ENCODE measurements around the gene GNG7. TPM values are rescaled to one million over a fixed set of nuclear protein-coding genes. Genes with fewer than 3 reads are reported as not detected.
A peak's percentile ranks its signal among the peaks of the same experiment; 100 is the strongest.

GNG7 gene
- total and polyA plus RNA-seq, 5 donors, result 25.4 to 58.2 (median 42.9) TPM

- H3K9me3 ChIP-seq (ENCODE audit: control insufficient read depth, low read length), result peaks cover 3% of the 10 kb centered on the region
- H3K4me1 ChIP-seq (ENCODE audit: control insufficient read depth, insufficient read depth, low read length), result no peaks in the 10 kb centered on the region
- H3K27ac ChIP-seq (ENCODE audit: low read length), result no peak overlapping the region
- peak in 1 of 3 donors; percentile 17 for DNase-seq
- intact Hi-C loops (cut with DNase I), result no loop called here
- WGBS, result 59% methylated on average over 17 of the region's 17 CpGs
- no peaks in the 10 kb centered on the region for H3K27me3 ChIP-seq (ENCODE audit: control insufficient read depth, insufficient read depth)
- no peak for ATAC-seq
- H3K4me3 ChIP-seq (ENCODE audit: low read length), result no peak overlapping the region
These were observed 8.8 kb upstream of the GNG7 start for GRCh38 chr19:2711172-2711874.

- intact Hi-C loops (cut with DNase I), result no loop called here
- no peaks in the 10 kb centered on the region for H3K27me3 ChIP-seq (ENCODE audit: control insufficient read depth, insufficient read depth)
- 95% methylated on average over 5 of the region's 5 CpGs for WGBS
- DNase-seq (peak in 1 of 3 donors; percentile 3), ATAC-seq (no peak)
- no peak overlapping the region for H3K4me3 ChIP-seq (ENCODE audit: low read length)
- H3K27ac ChIP-seq (ENCODE audit: low read length), result no peak overlapping the region
- H3K4me1 ChIP-seq (ENCODE audit: control insufficient read depth, insufficient read depth, low read length), result peaks cover 3% of the 10 kb centered on the region
- no peaks in the 10 kb centered on the region for H3K9me3 ChIP-seq (ENCODE audit: control insufficient read depth, low read length)
These were observed 3.8 kb upstream of the GNG7 start for GRCh38 chr19:2706251-2706650.

DNA sequence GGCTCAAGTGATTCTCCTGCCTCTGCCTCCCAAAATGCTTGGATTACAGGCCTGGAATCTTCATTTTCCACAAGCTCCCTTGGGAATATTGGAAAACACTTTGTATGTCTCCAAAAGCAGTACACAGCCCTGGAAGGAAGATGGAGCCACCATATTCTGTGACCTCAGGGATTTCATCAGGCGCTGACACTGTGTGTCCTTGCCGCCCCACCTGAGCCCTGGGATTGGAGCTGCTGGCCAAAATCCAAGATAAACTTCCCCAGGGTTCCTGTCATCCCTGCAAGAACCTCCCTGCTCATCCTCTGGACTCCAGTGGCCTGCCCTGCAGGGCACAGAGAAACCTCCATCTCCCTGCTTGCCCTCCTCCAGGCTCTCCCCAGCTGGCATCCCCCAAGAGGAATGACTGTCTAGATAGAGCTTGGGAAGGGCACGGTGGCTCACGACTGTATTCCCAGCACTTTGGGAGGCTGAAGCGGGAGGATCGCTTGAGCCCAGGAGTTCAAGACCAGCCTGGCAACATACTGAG lies 1.3 kb upstream of the GNG7 start:
- H3K9me3 ChIP-seq (ENCODE audit: control insufficient read depth, low read length), result no peaks in the 10 kb centered on the region
- WGBS, result 76% methylated on average over 6 of the region's 6 CpGs
- H3K27me3 ChIP-seq (ENCODE audit: control insufficient read depth, insufficient read depth), result no peaks in the 10 kb centered on the region
- DNase-seq, result peak in 1 of 3 donors; percentile 14
- no peak for ATAC-seq
- H3K4me3 ChIP-seq (ENCODE audit: low read length), result no peak overlapping the region
- no peak overlapping the region for H3K27ac ChIP-seq (ENCODE audit: low read length)
- H3K4me1 ChIP-seq (ENCODE audit: control insufficient read depth, insufficient read depth, low read length), result peaks cover 3% of the 10 kb centered on the region
- intact Hi-C loops (cut with DNase I), result no loop called here

DNA sequence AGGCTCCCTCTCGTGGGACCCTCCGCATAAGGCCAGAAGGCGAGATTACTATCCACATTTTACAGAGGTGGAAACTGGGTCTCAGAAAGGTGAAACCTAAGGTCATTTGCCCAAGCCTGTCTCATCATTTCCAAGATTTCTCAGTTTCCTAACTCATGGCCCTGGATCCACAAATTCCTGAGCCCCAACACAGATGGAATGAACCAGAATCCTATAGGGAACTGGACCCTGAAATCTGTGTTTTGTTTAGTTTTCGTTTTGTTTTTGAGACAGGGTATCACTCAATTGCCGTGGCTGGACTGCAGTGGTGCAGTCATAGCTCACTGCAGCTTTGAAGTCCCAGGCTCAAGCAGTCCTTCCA lies 563 bp upstream of the GNG7 start:
- Histone ChIP-seq H3K9me3 (ENCODE audit: control insufficient read depth, low read length) (no peaks in the 10 kb centered on the region), H3K4me3 (ENCODE audit: low read length) (peak overlapping the region; percentile 82), H3K27ac (ENCODE audit: low read length) (no peak overlapping the region), H3K27me3 (ENCODE audit: control insufficient read depth, insufficient read depth) (no peaks in the 10 kb centered on the region), H3K4me1 (ENCODE audit: control insufficient read depth, insufficient read depth, low read length) (peaks cover 3% of the 10 kb centered on the region)
- intact Hi-C loops (cut with DNase I), result no loop called here
- no peak for ATAC-seq
- WGBS, result 80% methylated on average over 5 of the region's 5 CpGs
- DNase-seq, result no peak

- ATAC-seq (no peak), DNase-seq (peak in 1 of 3 donors; percentile 14)
- Histone ChIP-seq H3K9me3 (ENCODE audit: control insufficient read depth, low read length) (no peaks in the 10 kb centered on the region), H3K4me1 (ENCODE audit: control insufficient read depth, insufficient read depth, low read length) (peaks cover 3% of the 10 kb centered on the region), H3K27ac (ENCODE audit: low read length) (no peak overlapping the region), H3K4me3 (ENCODE audit: low read length) (peak overlapping the region; percentile 82), H3K27me3 (ENCODE audit: control insufficient read depth, insufficient read depth) (no peaks in the 10 kb centered on the region)
- 7% methylated on average over 9 of the region's 9 CpGs for WGBS
- intact Hi-C loops (cut with DNase I), result no loop called here
These were observed 929 bp downstream of the GNG7 start for GRCh38 chr19:2701361-2702169.

DNA sequence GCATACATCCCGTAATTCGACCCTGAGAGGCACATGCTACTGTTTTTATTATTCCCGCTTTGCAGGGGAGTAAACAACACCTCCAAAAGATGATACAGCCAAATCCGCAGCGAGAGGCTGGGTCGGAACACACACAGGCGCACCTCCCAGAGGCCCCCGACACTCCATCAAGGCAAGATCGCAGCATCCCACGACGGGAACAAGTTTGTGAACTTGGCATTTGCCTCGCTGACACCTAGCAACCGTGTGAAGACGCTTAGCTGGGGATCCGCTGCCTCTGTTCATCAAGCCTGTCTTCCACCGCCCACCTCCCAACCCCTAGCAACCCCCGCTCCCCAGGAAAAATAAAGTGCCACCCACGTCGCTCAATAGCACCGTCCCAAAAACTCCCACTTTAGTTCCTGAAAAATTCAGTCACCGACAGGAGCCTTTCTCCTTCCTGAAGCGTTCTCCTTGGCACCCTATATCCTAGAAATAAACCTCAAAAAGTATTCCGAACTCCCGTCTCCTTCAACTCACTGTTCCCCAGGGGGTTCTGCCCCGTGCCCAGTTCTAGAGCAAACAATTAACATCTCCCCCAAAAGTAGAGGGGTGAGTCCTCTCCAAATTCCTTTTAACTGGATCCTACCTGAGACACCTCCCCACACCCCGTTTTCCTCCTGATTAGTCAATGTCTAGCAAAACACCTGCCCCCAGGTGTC lies 1.7 kb downstream of the GNG7 start:
- Histone ChIP-seq H3K9me3 (ENCODE audit: control insufficient read depth, low read length) (no peaks in the 10 kb centered on the region), H3K4me3 (ENCODE audit: low read length) (no peak overlapping the region)

DNA sequence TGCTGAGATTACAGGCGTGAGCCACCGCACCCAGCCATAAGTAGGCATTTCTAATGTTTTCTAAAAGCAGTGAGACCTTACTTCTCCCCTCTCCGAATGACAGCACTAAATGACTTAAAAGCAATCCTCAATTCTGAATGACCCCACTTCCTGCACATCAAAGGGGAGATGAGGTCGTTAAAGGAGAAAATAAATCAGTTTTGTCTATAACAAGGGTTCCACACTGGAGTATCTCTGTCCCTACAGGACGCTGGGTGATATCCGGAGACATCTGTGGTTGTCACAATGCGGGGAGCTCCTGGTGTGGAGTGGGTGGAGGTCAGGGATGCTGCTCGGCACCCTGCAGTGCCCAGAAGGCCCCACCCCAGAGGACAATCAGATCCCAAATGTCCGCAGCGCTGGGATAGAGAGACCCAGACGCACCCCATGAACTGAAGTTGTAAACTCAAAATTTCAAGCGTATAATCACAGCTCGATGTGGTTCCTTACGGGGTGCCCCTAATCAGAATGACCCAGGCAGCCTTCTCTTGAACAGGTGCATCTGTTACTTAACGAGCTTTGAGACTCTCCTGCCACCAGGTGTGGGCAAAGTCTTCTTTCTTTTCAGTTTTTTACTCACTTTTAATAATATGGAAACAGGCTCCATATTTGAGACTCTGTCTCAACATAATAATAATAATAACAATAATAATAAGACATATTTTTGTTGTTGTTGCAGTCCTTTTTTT lies 2.9 kb downstream of the GNG7 start:
- 79% methylated on average over 15 of the region's 15 CpGs for WGBS
- Histone ChIP-seq H3K9me3 (ENCODE audit: control insufficient read depth, low read length) (no peaks in the 10 kb centered on the region), H3K27ac (ENCODE audit: low read length) (no peak overlapping the region), H3K4me1 (ENCODE audit: control insufficient read depth, insufficient read depth, low read length) (peaks cover 5% of the 10 kb centered on the region), H3K27me3 (ENCODE audit: control insufficient read depth, insufficient read depth) (no peaks in the 10 kb centered on the region), H3K4me3 (ENCODE audit: low read length) (no peak overlapping the region)
- ATAC-seq (no peak), DNase-seq (peak in 1 of 3 donors; percentile 28)
- intact Hi-C loops (cut with DNase I), result no loop called here

More for the DNA sequence above, 1.7 kb downstream of the GNG7 start:
- intact Hi-C loops (cut with DNase I), result no loop called here
- Histone ChIP-seq H3K27ac (ENCODE audit: low read length) (no peak overlapping the region), H3K4me1 (ENCODE audit: control insufficient read depth, insufficient read depth, low read length) (peaks cover 3% of the 10 kb centered on the region), H3K27me3 (ENCODE audit: control insufficient read depth, insufficient read depth) (no peaks in the 10 kb centered on the region)
- WGBS, result 30% methylated on average over 26 of the region's 26 CpGs
- no peak for ATAC-seq
- DNase-seq, result peak in 1 of 3 donors; percentile 23

GRCh38 chr19:2694196-2694595 lies 8.3 kb downstream of the GNG7 start:
- 54% methylated on average over 5 of the region's 5 CpGs for WGBS
- H3K27me3 ChIP-seq (ENCODE audit: control insufficient read depth, insufficient read depth), result no peaks in the 10 kb centered on the region
- no peaks in the 10 kb centered on the region for H3K9me3 ChIP-seq (ENCODE audit: control insufficient read depth, low read length)
- DNase-seq, result no peak
- peaks cover 2% of the 10 kb centered on the region for H3K4me1 ChIP-seq (ENCODE audit: control insufficient read depth, insufficient read depth, low read length)
- H3K27ac ChIP-seq (ENCODE audit: low read length), result peak overlapping the region; percentile 10
- intact Hi-C loops (cut with DNase I), result no loop called here
- peak in 1 of 2 donors; percentile 36 for ATAC-seq
- H3K4me3 ChIP-seq (ENCODE audit: low read length), result no peak overlapping the region

GRCh38 chr19:2693492-2694160 lies 8.9 kb downstream of the GNG7 start:
- Histone ChIP-seq H3K4me3 (ENCODE audit: low read length) (no peak overlapping the region), H3K4me1 (ENCODE audit: control insufficient read depth, insufficient read depth, low read length) (peaks cover 2% of the 10 kb centered on the region), H3K27ac (ENCODE audit: low read length) (peak overlapping the region; percentile 51), H3K27me3 (ENCODE audit: control insufficient read depth, insufficient read depth) (no peaks in the 10 kb centered on the region), H3K9me3 (ENCODE audit: control insufficient read depth, low read length) (no peaks in the 10 kb centered on the region)
- 36% methylated on average over 12 of the region's 12 CpGs for WGBS
- intact Hi-C loops (cut with DNase I), result no loop called here
- ATAC-seq, result peak in 1 of 2 donors; percentile 35
- no peak for DNase-seq

GRCh38 chr19:2691951-2692350 lies 10.5 kb downstream of the GNG7 start:
- H3K27ac ChIP-seq (ENCODE audit: low read length), result no peak overlapping the region
- DNase-seq (no peak), ATAC-seq (no peak)
- peaks cover 2% of the 10 kb centered on the region for H3K4me1 ChIP-seq (ENCODE audit: control insufficient read depth, insufficient read depth, low read length)
- H3K9me3 ChIP-seq (ENCODE audit: control insufficient read depth, low read length), result no peaks in the 10 kb centered on the region
- no peaks in the 10 kb centered on the region for H3K27me3 ChIP-seq (ENCODE audit: control insufficient read depth, insufficient read depth)
- 87% methylated on average over 9 of the region's 9 CpGs for WGBS
- intact Hi-C loops (cut with DNase I), result no loop called here
- H3K4me3 ChIP-seq (ENCODE audit: low read length), result no peak overlapping the region
